NCI-H2107 treated with DMSO at 0.1 percent for 48 hours (cell line): Measurements from ENCODE around the gene VPS33B.

ENCODE experiments used
- DNase-seq: peaks from one replicate; lab custom pipeline; 2025; ENCODE audit not compliant: unreplicated experiment; lab: John Stamatoyannopoulos, UW

The VPS33B gene

GRCh38 chr15:90986790-90987507, 35.4 kb downstream of the VPS33B start:
- no peak for DNase-seq

- DNase-seq: no peak
These were observed 40.3 kb downstream of the VPS33B start for GRCh38 chr15:90982135-90982534.

- DNase-seq: no peak
These were observed 40.7 kb downstream of the VPS33B start for GRCh38 chr15:90981681-90982080.

GRCh38 chr15:90979582-90979981, 42.8 kb downstream of the VPS33B start:
- no peak for DNase-seq

- no peak for DNase-seq
These were observed 48.2 kb downstream of the VPS33B start for GRCh38 chr15:90974216-90974615.

GRCh38 chr15:90972133-90972532, 50.3 kb downstream of the VPS33B start:
- DNase-seq: no peak

GRCh38 chr15:90970274-90970673, 52.1 kb downstream of the VPS33B start:
- no peak for DNase-seq

GRCh38 chr15:90968434-90968833, 54.0 kb downstream of the VPS33B start:
- no peak for DNase-seq

- no peak for DNase-seq
These were observed 55.2 kb downstream of the VPS33B start for GRCh38 chr15:90967206-90967605.

- no peak for DNase-seq
These were observed 56.1 kb downstream of the VPS33B start for GRCh38 chr15:90966262-90966661.

GRCh38 chr15:90962021-90962420, 60.4 kb downstream of the VPS33B start:
- no peak for DNase-seq

- no peak for DNase-seq
These were observed 61.9 kb downstream of the VPS33B start for GRCh38 chr15:90960298-90961091.

GRCh38 chr15:90959894-90960293, 62.5 kb downstream of the VPS33B start:
- DNase-seq: no peak

GRCh38 chr15:90959028-90959595, 63.3 kb downstream of the VPS33B start:
- no peak for DNase-seq

- DNase-seq: no peak
These were observed 64.6 kb downstream of the VPS33B start for GRCh38 chr15:90957791-90958190.

- no peak for DNase-seq
These were observed 65.2 kb downstream of the VPS33B start for GRCh38 chr15:90957031-90957790.

GRCh38 chr15:90956274-90957030, 65.9 kb downstream of the VPS33B start:
- DNase-seq: peak; percentile 7

GRCh38 chr15:90955624-90956273, 66.6 kb downstream of the VPS33B start:
- no peak for DNase-seq

- DNase-seq: no peak
These were observed 67.4 kb downstream of the VPS33B start, which contains the start of gene RCCD1 for GRCh38 chr15:90954712-90955623. Gene RCCD1 (plus strand): TSS chr15:90954884. CDS start chr15:90956735, 1,851 bp downstream.
